CD14-positive monocyte (primary cell): ENCODE data around the gene CBX6. TPM values are rescaled to one million over a fixed set of nuclear protein-coding genes. Genes with fewer than 3 reads are reported as not detected.
A peak's percentile ranks its signal among the peaks of the same experiment; 100 is the strongest.

Source experiments
- DNase-seq, 3 donors: peaks; one replicate each; pipeline ENCODE4 v3.0.0-alpha.2; 2011 to 2022
- H2AFZ ChIP-seq: 2 replicates; pipeline ENCODE4 v1.6.0; 2012; ENCODE audit warnings: mild to moderate bottlenecking, low read depth, low read length, inconsistent platforms; ENCODE audit not compliant: insufficient read depth, poor library complexity, severe bottlenecking
- H3K27ac ChIP-seq, 2 donors: 1 replicate in 1 of 2; 2 replicates in 1 of 2; pipeline ENCODE4 v1.5.1; 2012 to 2013; ENCODE audit warnings: low read length in 2 of 2, control low read depth in 1 of 2, inconsistent platforms in 1 of 2, low read depth in 1 of 2, mild to moderate bottlenecking in 1 of 2
- H3K27me3 ChIP-seq, 2 donors: one replicate each; pipeline versions ENCODE4 v1.6.0 to v1.6.1; 2011 to 2013; ENCODE audit warnings: low read length in 2 of 2; ENCODE audit not compliant: control insufficient read depth in 2 of 2, insufficient read depth in 2 of 2
- H3K36me3 ChIP-seq, 2 donors: replicated peaks in 1 of 2; 1 replicate in 1 of 2; 2 replicates in 1 of 2; pipeline versions ENCODE4 v1.5.1 to v1.6.1; 2012 to 2013; ENCODE audit warnings: low read length in 2 of 2, control low read depth in 1 of 2, inconsistent platforms in 1 of 2, mild to moderate bottlenecking in 1 of 2; ENCODE audit not compliant: insufficient read depth in 2 of 2, control insufficient read depth in 1 of 2
- H3K4me1 ChIP-seq, 2 donors: 1 replicate in 1 of 2; 2 replicates in 1 of 2; pipeline versions ENCODE4 v1.5.1 to v1.6.1; 2012 to 2013; ENCODE audit warnings: low read length in 2 of 2, control low read depth in 1 of 2, inconsistent platforms in 1 of 2, mild to moderate bottlenecking in 1 of 2, moderate library complexity in 1 of 2; ENCODE audit not compliant: insufficient read depth in 2 of 2, control insufficient read depth in 1 of 2
- H3K4me2 ChIP-seq: replicated peaks from 2 replicates; pipeline ENCODE3; 2012; ENCODE audit warnings: low read length, moderate library complexity, mild to moderate bottlenecking; ENCODE audit not compliant: poor library complexity, severe bottlenecking; ENCODE audit errors: extremely low read depth
- H3K4me3 ChIP-seq, 3 experiments: fragments of 200-600 bp in 1 of 3; sonication (generic) in 1 of 3; replicated peaks in 1 of 3; 1 replicate in 2 of 3; 2 replicates in 1 of 3; pipeline ENCODE4 v1.5.1; 2011 to 2013; ENCODE audit warnings: low read length in 3 of 3, mild to moderate bottlenecking in 3 of 3, control low read depth in 2 of 3, low read depth in 2 of 3, inconsistent platforms in 1 of 3, moderate library complexity in 1 of 3
- H3K79me2 ChIP-seq: 2 replicates; pipeline ENCODE4 v1.6.0; 2012; ENCODE audit warnings: mild to moderate bottlenecking, control low read depth, inconsistent platforms, low read length, moderate library complexity; ENCODE audit not compliant: insufficient read depth
- H3K9ac ChIP-seq: 2 replicates; pipeline ENCODE4 v1.6.0; 2017; ENCODE audit warnings: low read length, mild to moderate bottlenecking; ENCODE audit not compliant: insufficient read depth, poor library complexity, severe bottlenecking
- H3K9me3 ChIP-seq, 2 donors: replicated peaks in 1 of 2; 1 replicate in 1 of 2; 2 replicates in 1 of 2; pipeline versions ENCODE4 v1.5.1 to v1.6.1; 2012 to 2013; ENCODE audit warnings: low read length in 2 of 2, control low read depth in 1 of 2; ENCODE audit not compliant: control insufficient read depth in 1 of 2, insufficient read depth in 1 of 2
- H4K20me1 ChIP-seq: 2 replicates; pipeline ENCODE4 v1.6.0; 2012; ENCODE audit warnings: mild to moderate bottlenecking, low read length, control low read depth, moderate library complexity; ENCODE audit not compliant: insufficient read depth
- H3K27ac Mint-ChIP-seq, 7 donors: one replicate each; pipeline ENCODE4 v1.8.0; 2020; ENCODE audit warnings: mild to moderate bottlenecking in 7 of 7, mixed read lengths in 7 of 7, moderate library complexity in 6 of 7, inconsistent platforms in 2 of 7
- H3K27me3 Mint-ChIP-seq, 3 donors: one replicate each; pipeline ENCODE4 v1.8.0; 2021 to 2022; ENCODE audit warnings: low read depth in 3 of 3, mild to moderate bottlenecking in 3 of 3, mixed read lengths in 3 of 3, moderate library complexity in 3 of 3, inconsistent platforms in 1 of 3
- H3K36me3 Mint-ChIP-seq, 2 donors: one replicate each; pipeline ENCODE4 v1.8.0; 2020; ENCODE audit warnings: mixed read lengths in 2 of 2, inconsistent platforms in 1 of 2, mild to moderate bottlenecking in 1 of 2
- H3K4me1 Mint-ChIP-seq: one replicate; pipeline ENCODE4 v1.8.0; 2020; ENCODE audit warnings: mild to moderate bottlenecking, mixed read lengths
- H3K4me3 Mint-ChIP-seq, 2 donors: one replicate each; pipeline ENCODE4 v1.8.0; 2020; ENCODE audit warnings: mild to moderate bottlenecking in 2 of 2, mixed read lengths in 2 of 2, moderate library complexity in 1 of 2
- H3K9me3 Mint-ChIP-seq, 7 donors: one replicate each; pipeline ENCODE4 v1.8.0; 2020 to 2022; ENCODE audit warnings: mixed read lengths in 7 of 7, mild to moderate bottlenecking in 6 of 7, moderate library complexity in 6 of 7, inconsistent platforms in 2 of 7
- CTCF ChIP-seq: fragments of 200-600 bp; IDR thresholded peaks from one replicate; pipeline ENCODE4 v1.8.0; 2022; ENCODE audit warnings: antibody characterized with exemption, mild to moderate bottlenecking
- WGBS: methylation state at CpG from one replicate; pipeline ENCODE4 v1.1.5; 2013; ENCODE audit warnings: missing lambda C conversion rate; ENCODE audit not compliant: insufficient coverage; 5-methylcytosine and 5-hydroxymethylcytosine counted together
- intact Hi-C, 2 donors: fragments of 100-400 bp; cut with micrococcal nuclease; formaldehyde crosslinking; loops; one replicate each; pipeline versions ENCODE4 v1.15.0 to v1.15.1; 2023
- polyA plus RNA-seq, 3 donors: library from polyadenylated mRNA; depleted of rRNA in 1 of 3; unstranded in 2 of 3; stranded (reverse) in 1 of 3; fragments of 300-500 nt in 2 of 3; fragments of >200 nt in 1 of 3; fragmentation: Illumina TruSeq in 2 of 3; gene quantifications; 1 replicate in 2 of 3; 2 replicates in 1 of 3; pipeline ENCODE4 v1.2.3, GENCODE V29; 2012 to 2021

The CBX6 gene
- polyA plus RNA-seq, 3 donors: 2.1 to 26.7 (median 5.0) TPM

GRCh38 chr22:38865201-38866023 lies 6.6 kb downstream of the CBX6 start:
- WGBS: 83% methylated on average over 14 of the region's 20 CpGs
- H3K36me3 Mint-ChIP-seq: peaks cover 35 to 47% of the 10 kb centered on the region in 2 donors
- peak overlapping the region in 2 of 7 donors; percentile 41 to 74 for H3K27ac Mint-ChIP-seq
- H3K4me1 Mint-ChIP-seq: peaks cover 26% of the 10 kb centered on the region
- Histone ChIP-seq H3K4me3 (no peak overlapping the region), H3K27ac (no peak overlapping the region), H2AFZ (no peak overlapping the region), H3K27me3 (no peaks in the 10 kb centered on the region), H4K20me1 (peaks cover 98% of the 10 kb centered on the region), H3K36me3 (peaks cover 33 to 41% of the 10 kb centered on the region in 2 donors), H3K79me2 (peaks cover 10% of the 10 kb centered on the region), H3K9ac (no peak overlapping the region), H3K4me2 (no peak overlapping the region), H3K4me1 (peaks cover 26 to 27% of the 10 kb centered on the region in 2 donors), H3K9me3 (no peaks in the 10 kb centered on the region)
- no peak for TF ChIP-seq CTCF
- DNase-seq: no peak
- intact Hi-C loops: no loop called here
- no peaks in the 10 kb centered on the region for H3K9me3 Mint-ChIP-seq
- H3K27me3 Mint-ChIP-seq: peaks cover 0 to 3% (median 0%) of the 10 kb centered on the region in 3 donors
- H3K4me3 Mint-ChIP-seq: no peak overlapping the region

GRCh38 chr22:38864361-38865191 lies 7.4 kb downstream of the CBX6 start:
- Mint-ChIP-seq H3K27me3 (peaks cover 0 to under 1% (median 0%) of the 10 kb centered on the region in 3 donors), H3K9me3 (no peaks in the 10 kb centered on the region), H3K27ac (no peak overlapping the region), H3K4me1 (peaks cover 17% of the 10 kb centered on the region), H3K36me3 (peaks cover 30 to 41% of the 10 kb centered on the region in 2 donors), H3K4me3 (peak overlapping the region in 1 of 2 donors; percentile 6)
- WGBS: 90% methylated on average over 16 of the region's 24 CpGs
- TF ChIP-seq CTCF: no peak
- Histone ChIP-seq H3K9me3 (no peaks in the 10 kb centered on the region), H3K79me2 (peaks cover 9% of the 10 kb centered on the region), H3K9ac (no peak overlapping the region), H3K27me3 (no peaks in the 10 kb centered on the region), H3K4me2 (no peak overlapping the region), H3K36me3 (peaks cover 32 to 41% of the 10 kb centered on the region in 2 donors), H3K27ac (no peak overlapping the region), H4K20me1 (peaks cover 94% of the 10 kb centered on the region), H3K4me3 (no peak overlapping the region), H3K4me1 (peaks cover 18% of the 10 kb centered on the region in 2 donors), H2AFZ (no peak overlapping the region)
- DNase-seq: no peak
- intact Hi-C loops: no loop called here
